HepG2 (cell line): Measurements from ENCODE around the gene CCDC191. TPM values are rescaled to one million over a fixed set of nuclear protein-coding genes. Genes with fewer than 3 reads are reported as not detected.

Experiments
- ATAC-seq: fragments of 200-7000 bp; cut with Tn5 transposase; 3 replicates; pipeline ENCODE4 v1.9.1; 2020; ENCODE audit warnings: mild to moderate bottlenecking, moderate library complexity
- BruUV-seq: library from RNA; stranded (reverse); fragments of 400-500 nt; replicated peaks from 2 replicates; lab custom pipeline; 2021; lab: Mats Ljungman, UMichigan
- CTCF ChIA-PET: fragments of 300-600 bp; formaldehyde crosslinking; extraction: SDS; loops from one replicate; lab custom pipeline; 2021; ENCODE audit warnings: low total read pairs, inconsistent platforms, low intra/inter-chr PET ratio; lab: Yijun Ruan, JAX
- POLR2A ChIA-PET: fragments of 350-600 bp; sonication (Branson Sonifier 250); formaldehyde crosslinking; loops from one replicate; lab custom pipeline; 2020; ENCODE audit warnings: antibody characterized with exemption, inconsistent platforms; lab: Yijun Ruan, JAX
- DNase-seq: peaks from one replicate; pipeline ENCODE4 v3.0.0-alpha.2; 2015; ENCODE audit warnings: low spot score
- FAIRE-seq: peaks from 3 replicates; lab custom pipeline; 2011; peaks lifted over from hg19 to GRCh38; lab: Jason Lieb, UNC
- H2AFZ ChIP-seq: one replicate; pipeline ENCODE4 v1.6.1; 2011; ENCODE audit warnings: low read length, inconsistent platforms
- H3K27ac ChIP-seq: fragments of 300-600 bp; 3 replicates; pipeline ENCODE4 v1.8.0; 2011; ENCODE audit warnings: mixed run types, mild to moderate bottlenecking, mixed read lengths, low read length, inconsistent platforms; ENCODE audit not compliant: insufficient read depth; ENCODE audit errors: extremely low read length
- H3K27me3 ChIP-seq, 2 experiments: fragments of 200-600 bp in 1 of 2; 2 replicates in 1 of 2; 3 replicates in 1 of 2; pipeline versions ENCODE4 v1.6.0 to v1.8.0; 2011; ENCODE audit warnings: low read length in 2 of 2, mild to moderate bottlenecking in 2 of 2, moderate library complexity in 2 of 2, inconsistent platforms in 1 of 2; ENCODE audit not compliant: insufficient read depth in 2 of 2, control insufficient read depth in 1 of 2
- H3K36me3 ChIP-seq, 2 experiments: fragments of 200-600 bp in 1 of 2; replicated peaks in 1 of 2; 2 replicates in 1 of 2; 3 replicates in 1 of 2; pipeline versions ENCODE4 v1.5.1 to v1.8.0; 2011; ENCODE audit warnings: low read length in 2 of 2, inconsistent platforms in 1 of 2; ENCODE audit not compliant: insufficient read depth in 2 of 2, control insufficient read depth in 1 of 2
- H3K4me1 ChIP-seq: 2 replicates; pipeline ENCODE4 v1.5.1; 2012; ENCODE audit warnings: low read length, inconsistent platforms; ENCODE audit not compliant: insufficient read depth
- H3K4me2 ChIP-seq: 2 replicates; pipeline ENCODE4 v1.6.0; 2011; ENCODE audit warnings: low read depth, low read length, inconsistent platforms
- H3K4me3 ChIP-seq, 3 experiments: fragments of 200-600 bp in 1 of 3; sonication (generic), shearing (Covaris generic) in 1 of 3; replicated peaks in 1 of 3; 2 replicates each; pipeline ENCODE4 v1.5.1; 2011 to 2016; ENCODE audit warnings: low read length in 3 of 3, inconsistent platforms in 2 of 3, low read depth in 2 of 3, mild to moderate bottlenecking in 2 of 3, control low read depth in 1 of 3, mixed read lengths in 1 of 3; ENCODE audit not compliant: insufficient read depth in 1 of 3
- H3K79me2 ChIP-seq: one replicate; pipeline ENCODE4 v1.6.1; 2011; ENCODE audit warnings: low read length, inconsistent platforms; ENCODE audit not compliant: insufficient read depth
- H3K9ac ChIP-seq: 2 replicates; pipeline ENCODE4 v1.6.0; 2011; ENCODE audit warnings: mild to moderate bottlenecking, low read depth, low read length, inconsistent platforms; ENCODE audit not compliant: insufficient read depth
- H3K9me3 ChIP-seq: 2 replicates; pipeline ENCODE4 v1.5.1; 2012; ENCODE audit warnings: mild to moderate bottlenecking, low read length
- H4K20me1 ChIP-seq: 2 replicates; pipeline ENCODE4 v1.6.0; 2011; ENCODE audit warnings: inconsistent platforms, mild to moderate bottlenecking, low read length, moderate library complexity; ENCODE audit not compliant: insufficient read depth
- BRD4 ChIP-seq: sonication (generic); formaldehyde crosslinking; IDR thresholded peaks from 2 replicates; pipeline ENCODE4 v1.4.0; 2020; ENCODE audit warnings: missing genetic modification reagents
- CHD4 ChIP-seq: fragments of 200-600 bp; sonication (generic); IDR thresholded peaks from 2 replicates; pipeline ENCODE4 v1.7.0; 2017; ENCODE audit warnings: mild to moderate bottlenecking, low read length, borderline replicate concordance
- JDP2 ChIP-seq: sonication (generic); formaldehyde crosslinking; IDR thresholded peaks from 2 replicates; pipeline ENCODE4 v1.8.1; 2022; ENCODE audit warnings: missing genetic modification reagents, borderline replicate concordance
- SP140L ChIP-seq: sonication (generic); formaldehyde crosslinking; IDR thresholded peaks from 2 replicates; pipeline ENCODE4 v1.4.0; 2020; ENCODE audit warnings: missing genetic modification reagents, borderline replicate concordance
- ZNF75D ChIP-seq: sonication (generic); formaldehyde crosslinking; IDR thresholded peaks from 2 replicates; pipeline ENCODE4 v1.8.1; 2023; ENCODE audit warnings: missing genetic modification reagents, mild to moderate bottlenecking, borderline replicate concordance
- ZNF841 ChIP-seq: sonication (generic); formaldehyde crosslinking; IDR thresholded peaks from 2 replicates; pipeline ENCODE4 v1.8.1; 2023; ENCODE audit warnings: missing genetic modification reagents, borderline replicate concordance
- WGBS: methylation state at CpG from one replicate; pipeline ENCODE4 v1.1.6; 2017; ENCODE audit warnings: low lambda C conversion rate; 5-methylcytosine and 5-hydroxymethylcytosine counted together
- in situ Hi-C: cut with HindIII; loops from 2 replicates; pipeline ENCODE4 v1.10.0; 2017; ENCODE audit warnings: low pct_unique_long_range_greater_than_20kb; ENCODE audit not compliant: extremely low pct_ligation_motif_present
- intact Hi-C: fragments of 100-400 bp; cut with micrococcal nuclease; formaldehyde crosslinking; loops from one replicate; pipeline ENCODE4 v1.10.0; 2022; ENCODE audit not compliant: unreplicated experiment
- polyA plus RNA-seq, 8 experiments: library from polyadenylated mRNA; depleted of rRNA in 3 of 8; stranded (reverse) in 7 of 8; unstranded in 1 of 8; fragments of >200 nt; fragmentation: Illumina TruSeq in 4 of 8; extraction: Trizol in 4 of 8; gene quantifications; 2 replicates each; pipeline versions ENCODE4 v1.2.1 to v1.2.3, GENCODE V29; 2011 to 2016; ENCODE audit warnings: low read depth in 4 of 8, missing spikeins in 1 of 8, mixed read lengths in 1 of 8; ENCODE audit not compliant: insufficient read depth in 1 of 8
- total RNA-seq, 5 experiments: library from RNA; depleted of rRNA; stranded (reverse); fragments of >200 nt; fragmentation: Illumina TruSeq; extraction: Trizol; gene quantifications; 2 replicates each; pipeline ENCODE4 v1.2.3, GENCODE V29; 2016; ENCODE audit warnings: low read depth in 1 of 5
- TF ChIP-seq, protein P1 (sequence below): sonication (generic); formaldehyde crosslinking; IDR thresholded peaks from 2 replicates; pipeline ENCODE4 v1.4.0; 2020; ENCODE audit warnings: missing genetic modification reagents
- TF ChIP-seq, protein P2 (sequence below): sonication (generic); formaldehyde crosslinking; IDR thresholded peaks from 2 replicates; pipeline ENCODE4 v1.8.0; 2022; ENCODE audit warnings: mild to moderate bottlenecking, missing genetic modification reagents, borderline replicate concordance

The CCDC191 gene
- total and polyA plus RNA-seq, 2 of the 13 experiments (the other 11 are each of a cell fraction or from before 2014, with no cell fraction given): 0.91 to 1.4 TPM

DNA sequence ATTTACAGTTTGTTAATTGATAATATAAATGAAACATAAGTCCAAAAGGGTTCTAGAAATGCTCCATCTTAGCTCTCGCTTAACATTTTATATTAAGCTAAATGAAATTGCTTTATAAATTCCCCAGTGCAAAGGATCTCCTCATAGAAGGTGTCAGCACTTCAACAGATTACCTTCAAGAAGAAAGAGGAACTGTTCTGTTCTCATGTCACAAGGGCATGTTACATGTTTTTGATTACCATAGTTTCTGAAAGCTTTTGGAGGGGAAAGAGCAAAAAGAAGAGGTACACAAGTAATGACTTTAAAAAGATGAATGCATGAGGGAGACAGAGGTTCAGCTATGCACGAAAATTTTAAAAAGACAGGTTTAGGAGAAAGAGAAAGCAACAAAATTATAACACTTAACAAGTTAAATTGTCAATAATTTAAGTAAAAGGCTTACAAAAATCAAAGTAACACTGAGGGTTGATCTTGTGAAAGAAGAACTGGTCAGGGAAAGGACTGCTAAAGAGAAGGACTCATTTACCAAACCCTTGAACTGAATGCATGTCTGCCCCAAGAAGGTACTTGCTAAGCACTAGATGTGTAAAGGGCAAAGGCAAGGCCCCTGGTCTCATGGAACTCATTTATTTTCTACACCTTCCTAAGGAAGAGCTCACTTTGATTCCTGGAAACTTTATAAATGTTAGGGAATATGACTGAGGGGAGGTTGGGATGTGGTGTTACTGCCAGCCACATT lies 45.1 kb downstream of the CCDC191 start:
- no peaks in the 10 kb centered on the region for H3K36me3 ChIP-seq
- no peaks in the 10 kb centered on the region for H3K4me1 ChIP-seq
- TF ChIP-seq ZNF75D (CRISPR knock-in tag): no peak
- TF ChIP-seq BRD4 (CRISPR knock-in tag): no peak
- no peak for TF ChIP-seq ZNF841 (CRISPR knock-in tag)
- TF ChIP-seq CHD4: no peak
- TF ChIP-seq JDP2 (CRISPR knock-in tag): no peak
- TF ChIP-seq, protein P1, sequence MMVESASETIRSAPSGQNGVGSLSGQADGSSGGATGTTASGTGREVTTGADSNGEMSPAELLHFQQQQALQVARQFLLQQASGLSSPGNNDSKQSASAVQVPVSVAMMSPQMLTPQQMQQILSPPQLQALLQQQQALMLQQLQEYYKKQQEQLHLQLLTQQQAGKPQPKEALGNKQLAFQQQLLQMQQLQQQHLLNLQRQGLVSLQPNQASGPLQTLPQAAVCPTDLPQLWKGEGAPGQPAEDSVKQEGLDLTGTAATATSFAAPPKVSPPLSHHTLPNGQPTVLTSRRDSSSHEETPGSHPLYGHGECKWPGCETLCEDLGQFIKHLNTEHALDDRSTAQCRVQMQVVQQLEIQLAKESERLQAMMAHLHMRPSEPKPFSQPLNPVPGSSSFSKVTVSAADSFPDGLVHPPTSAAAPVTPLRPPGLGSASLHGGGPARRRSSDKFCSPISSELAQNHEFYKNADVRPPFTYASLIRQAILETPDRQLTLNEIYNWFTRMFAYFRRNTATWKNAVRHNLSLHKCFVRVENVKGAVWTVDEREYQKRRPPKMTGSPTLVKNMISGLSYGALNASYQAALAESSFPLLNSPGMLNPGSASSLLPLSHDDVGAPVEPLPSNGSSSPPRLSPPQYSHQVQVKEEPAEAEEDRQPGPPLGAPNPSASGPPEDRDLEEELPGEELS (CRISPR knock-in tag): no peak
- TF ChIP-seq SP140L (CRISPR knock-in tag): no peak
- TF ChIP-seq, protein P2, sequence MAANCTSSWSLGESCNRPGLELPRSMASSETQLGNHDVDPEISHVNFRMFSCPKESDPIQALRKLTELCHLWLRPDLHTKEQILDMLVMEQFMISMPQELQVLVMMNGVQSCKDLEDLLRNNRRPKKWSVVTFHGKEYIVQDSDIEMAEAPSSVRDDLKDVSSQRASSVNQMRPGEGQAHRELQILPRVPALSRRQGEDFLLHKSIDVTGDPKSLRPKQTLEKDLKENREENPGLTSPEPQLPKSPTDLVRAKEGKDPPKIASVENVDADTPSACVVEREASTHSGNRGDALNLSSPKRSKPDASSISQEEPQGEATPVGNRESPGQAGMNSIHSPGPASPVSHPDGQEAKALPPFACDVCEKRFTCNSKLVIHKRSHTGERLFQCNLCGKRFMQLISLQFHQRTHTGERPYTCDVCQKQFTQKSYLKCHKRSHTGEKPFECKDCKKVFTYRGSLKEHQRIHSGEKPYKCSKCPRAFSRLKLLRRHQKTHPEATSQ (CRISPR knock-in tag): no peak
- TF ChIP-seq, all 625 proteins: peak for 0
- 51% methylated on average over 2 of the region's 2 CpGs for WGBS
- CTCF ChIA-PET: no interaction called here
- in situ Hi-C loops (no loop called here), intact Hi-C loops (no loop called here)
- Histone ChIP-seq H2AFZ (no peak overlapping the region), H3K79me2 (no peaks in the 10 kb centered on the region), H3K9me3 (no peaks in the 10 kb centered on the region), H3K4me3 (no peak overlapping the region), H3K9ac (no peak overlapping the region), H3K27me3 (no peaks in the 10 kb centered on the region; a peak in 1 of 5 replicates), H3K27ac (no peak overlapping the region), H3K4me2 (no peak overlapping the region), H4K20me1 (no peaks in the 10 kb centered on the region)
- FAIRE-seq (no peak), DNase-seq (no peak), ATAC-seq (no peak)
- POLR2A ChIA-PET: no interaction called here
- no TSS peak for BruUV-seq
